ENCODE measurements around the gene SHQ1. TPM values are rescaled to one million over a fixed set of nuclear protein-coding genes. Genes with fewer than 3 reads are reported as not detected.

Gene SHQ1
- total RNA-seq, 3 donors from 2014 or later = 18.1 to 31.6 (median 21.4) TPM

GRCh38 chr3:72727726-72728125, 120.5 kb downstream of the SHQ1 start:
- Histone ChIP-seq H3K36me3 (ENCODE audit: low read depth) (no peaks in the 10 kb centered on the region), H3K4me1 (ENCODE audit: low read depth) (peaks cover under 1% of the 10 kb centered on the region), H3K4me3 (no peak overlapping the region), H3K9me3 (peaks cover under 1% of the 10 kb centered on the region)
- DNase-seq (no peak), ATAC-seq (no peak)
- intact Hi-C loops (cut with DNase I, micrococcal nuclease) = no loop called here
- no peak for TF ChIP-seq CTCF (IDR thresholded peaks at IDR 0.05)

- DNase-seq (no peak), ATAC-seq (no peak)
- H3K9me3 ChIP-seq = no peaks in the 10 kb centered on the region
- H3K36me3 ChIP-seq (ENCODE audit: low read depth) = no peaks in the 10 kb centered on the region
- no peak overlapping the region for H3K4me3 ChIP-seq
- peaks cover 4% of the 10 kb centered on the region for H3K4me1 ChIP-seq (ENCODE audit: low read depth)
- intact Hi-C loops (cut with DNase I, micrococcal nuclease) = no loop called here
- TF ChIP-seq CTCF (IDR thresholded peaks at IDR 0.05) = no peak
These were observed 121.1 kb downstream of the SHQ1 start for GRCh38 chr3:72727172-72727571.

GRCh38 chr3:72725229-72725628, 123.0 kb downstream of the SHQ1 start:
- no peak for TF ChIP-seq CTCF (IDR thresholded peaks at IDR 0.05)
- ATAC-seq = no peak
- intact Hi-C loops (cut with DNase I, micrococcal nuclease) = no loop called here

GRCh38 chr3:72724070-72724469, 124.2 kb downstream of the SHQ1 start:
- Histone ChIP-seq H3K9me3 (no peaks in the 10 kb centered on the region), H3K36me3 (ENCODE audit: low read depth) (no peaks in the 10 kb centered on the region), H3K4me1 (ENCODE audit: low read depth) (peaks cover 4% of the 10 kb centered on the region), H3K4me3 (no peak overlapping the region)
- ATAC-seq (peak; percentile 59), DNase-seq (no peak)
- intact Hi-C loops (cut with DNase I, micrococcal nuclease) = no loop called here
- no peak for TF ChIP-seq CTCF (IDR thresholded peaks at IDR 0.05)

More at GRCh38 chr3:72725229-72725628, 123.0 kb downstream of the SHQ1 start:
- DNase-seq = no peak
- Histone ChIP-seq H3K4me3 (no peak overlapping the region), H3K9me3 (no peaks in the 10 kb centered on the region), H3K4me1 (ENCODE audit: low read depth) (peaks cover 4% of the 10 kb centered on the region), H3K36me3 (ENCODE audit: low read depth) (no peaks in the 10 kb centered on the region)

GRCh38 chr3:72722930-72723726, 125.1 kb downstream of the SHQ1 start:
- no peaks in the 10 kb centered on the region for H3K36me3 ChIP-seq (ENCODE audit: low read depth)
- TF ChIP-seq CTCF (IDR thresholded peaks at IDR 0.05) = no peak
- DNase-seq (peak; percentile 63 to 68 (median 64)), ATAC-seq (peak; percentile 94)
- intact Hi-C loops (cut with DNase I, micrococcal nuclease) = no loop called here
- H3K4me1 ChIP-seq (ENCODE audit: low read depth) = peaks cover 4% of the 10 kb centered on the region
- no peak overlapping the region for H3K4me3 ChIP-seq
- no peaks in the 10 kb centered on the region for H3K9me3 ChIP-seq

Measured in mucosa of descending colon (tissue), 3 donors.